NCI-H460 (cell line): ENCODE data around the gene ACSL3. TPM values are rescaled to one million over a fixed set of nuclear protein-coding genes. Genes with fewer than 3 reads are reported as not detected.
"Not testable (repeated sequence)": the region's sequence is repeated elsewhere in the genome, so short reads cannot be mapped to it uniquely, and the experiment has no call there.

Experiments used
- DNase-seq: peaks from one replicate; pipeline ENCODE4 v3.0.0-alpha.2; 2016; ENCODE audit warnings: low read depth; ENCODE audit errors: extremely low read depth
- total RNA-seq: library from RNA; depleted of rRNA; stranded (reverse); fragments of >200 nt; shearing (Covaris generic); gene quantifications from 2 replicates; pipeline ENCODE4 v1.2.3, GENCODE V29; 2014

ACSL3 gene
- total RNA-seq, 1 experiment from 2014 or later, result 165 TPM

DNA sequence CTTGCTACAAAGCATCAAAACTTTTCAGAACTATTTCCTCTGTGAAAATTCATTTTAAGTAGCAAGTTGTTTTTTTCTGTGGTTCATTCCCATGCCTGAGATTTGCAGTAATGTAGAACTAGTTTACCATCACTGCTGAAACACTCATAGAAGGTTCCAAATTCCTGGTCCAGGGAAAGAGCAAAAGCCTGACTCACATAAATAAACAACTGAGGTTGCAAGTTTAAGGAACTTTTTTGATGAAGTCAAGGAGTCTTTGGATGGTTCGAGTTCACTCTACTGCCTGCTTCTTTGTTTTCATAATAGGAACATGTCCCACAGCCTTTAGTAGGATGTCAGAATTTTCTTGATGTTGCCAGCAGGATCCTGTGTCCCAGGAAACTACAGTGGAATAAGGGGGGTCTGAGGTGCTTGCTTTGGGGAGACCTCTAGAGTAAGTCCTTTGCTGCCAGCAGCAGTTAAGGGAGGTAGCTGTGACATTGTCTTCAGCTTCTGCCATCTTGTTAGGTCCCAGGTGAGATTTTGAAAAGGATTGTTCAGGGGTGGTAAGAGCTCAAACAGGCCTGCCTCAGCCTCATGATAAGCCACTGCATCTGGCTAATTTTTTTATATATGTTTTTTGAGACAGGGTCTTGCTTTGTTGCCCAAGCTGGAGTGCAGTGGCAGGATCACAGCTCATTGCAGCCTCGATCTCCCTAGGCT, 43.9 kb downstream of the ACSL3 start:
- DNase-seq, result no peak

DNA sequence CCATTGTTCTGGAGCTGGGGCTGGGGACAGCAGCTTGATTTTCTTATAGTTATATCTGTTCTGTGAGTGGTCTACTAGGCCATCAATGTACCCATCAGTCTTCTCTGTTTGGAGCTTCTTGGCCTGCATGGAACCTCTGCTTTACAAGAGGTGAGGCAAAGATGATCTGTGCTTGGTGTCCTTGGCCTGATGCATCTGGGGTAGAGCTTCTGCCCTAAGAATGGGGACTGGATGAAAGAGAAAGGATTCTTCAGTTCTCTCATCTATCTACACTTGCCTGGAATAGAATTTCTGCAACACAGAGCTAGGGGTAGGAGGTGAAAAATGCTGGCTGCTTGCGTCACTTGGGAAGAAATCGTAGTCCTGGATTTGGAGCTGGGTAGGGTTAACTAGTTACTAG, 46.2 kb downstream of the ACSL3 start:
- no peak for DNase-seq

DNA sequence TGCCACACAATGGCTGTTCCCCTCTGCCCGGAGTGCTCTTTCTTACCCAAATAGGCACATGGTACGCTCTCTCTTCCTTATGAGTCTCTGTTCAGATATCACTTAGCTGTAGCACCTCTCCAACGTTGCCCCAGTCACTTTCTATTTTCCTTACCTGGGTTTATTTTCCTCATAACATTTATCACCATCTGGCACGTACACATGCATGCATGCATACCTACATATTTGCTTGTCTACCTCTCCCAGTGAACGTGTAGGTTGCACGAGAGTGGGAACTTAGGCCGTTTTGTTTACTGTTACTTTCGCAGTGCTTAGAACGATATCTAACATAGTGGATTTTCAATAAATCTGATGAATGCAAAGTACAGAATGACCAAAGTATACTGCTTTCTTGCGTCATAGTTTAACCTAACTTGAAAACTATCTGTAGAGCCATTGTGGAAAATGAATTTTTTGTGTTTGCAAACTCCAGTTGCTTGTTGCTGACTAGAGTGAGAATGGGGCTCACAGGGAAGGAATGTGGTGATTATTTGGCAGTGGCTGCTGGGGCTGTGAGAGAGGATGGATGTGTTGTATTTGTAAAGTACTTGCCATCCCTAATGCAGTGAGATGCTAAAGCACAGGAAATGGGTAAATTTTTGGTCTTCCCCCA, 47.1 kb downstream of the ACSL3 start:
- no peak for DNase-seq

DNA sequence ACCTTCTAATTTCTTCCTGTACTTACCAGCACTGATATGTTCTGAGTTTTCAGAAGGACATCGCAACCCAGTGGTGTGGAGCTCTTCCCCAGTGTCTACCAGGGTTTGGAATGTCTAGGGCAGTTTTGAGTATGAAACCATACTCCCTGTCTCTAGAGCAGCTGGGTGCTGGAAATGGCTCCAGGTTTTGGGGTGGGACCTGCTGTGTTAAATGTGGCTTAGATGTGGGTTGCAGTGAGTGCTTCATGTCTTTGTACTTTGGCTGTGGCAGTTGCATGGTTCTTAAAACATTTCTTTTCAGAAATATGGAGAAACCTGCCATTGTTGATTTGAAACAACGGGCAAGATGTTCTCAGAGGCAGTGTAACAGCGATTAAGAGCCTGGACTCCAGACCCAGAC, 48.5 kb downstream of the ACSL3 start:
- no peak for DNase-seq

DNA sequence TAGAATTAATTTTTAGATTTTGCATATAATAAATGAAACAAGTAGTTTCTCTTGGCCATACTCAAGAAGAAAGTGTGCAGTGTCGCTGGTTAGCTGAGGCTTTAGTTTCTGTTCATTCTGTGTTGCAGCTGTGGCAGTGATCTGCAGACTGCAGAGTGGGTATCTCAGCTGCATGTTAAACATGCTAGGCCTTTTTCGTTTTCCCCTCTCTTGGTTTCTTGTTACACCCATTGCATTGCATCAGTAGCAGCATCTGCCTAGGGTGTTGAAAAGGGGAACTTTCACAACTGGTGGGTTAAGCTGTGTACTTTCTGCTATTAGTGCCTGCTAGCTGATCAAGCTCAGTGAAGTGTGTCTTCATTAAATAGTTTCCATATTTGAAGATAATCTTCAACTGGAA, 51.3 kb downstream of the ACSL3 start:
- DNase-seq, result peak; percentile 50

DNA sequence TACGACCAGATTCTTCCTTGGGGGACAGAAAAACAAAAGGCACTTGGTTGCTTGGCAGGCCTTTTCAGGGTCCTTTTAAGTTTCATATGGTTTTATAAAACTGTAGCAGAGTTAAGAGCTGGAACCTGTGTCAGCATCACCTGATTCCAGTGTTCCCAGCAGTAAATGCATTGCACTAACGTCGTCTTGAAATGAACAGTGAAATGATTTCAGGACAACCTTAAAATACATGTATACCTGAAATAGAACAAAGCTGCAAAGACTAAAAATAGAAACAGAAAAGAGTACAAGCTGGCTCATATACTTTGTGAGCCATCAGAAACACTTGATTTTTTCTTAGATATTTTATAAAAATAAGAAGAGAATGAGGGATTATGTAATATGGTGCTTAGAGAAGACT, 51.9 kb downstream of the ACSL3 start:
- DNase-seq, result no peak

DNA sequence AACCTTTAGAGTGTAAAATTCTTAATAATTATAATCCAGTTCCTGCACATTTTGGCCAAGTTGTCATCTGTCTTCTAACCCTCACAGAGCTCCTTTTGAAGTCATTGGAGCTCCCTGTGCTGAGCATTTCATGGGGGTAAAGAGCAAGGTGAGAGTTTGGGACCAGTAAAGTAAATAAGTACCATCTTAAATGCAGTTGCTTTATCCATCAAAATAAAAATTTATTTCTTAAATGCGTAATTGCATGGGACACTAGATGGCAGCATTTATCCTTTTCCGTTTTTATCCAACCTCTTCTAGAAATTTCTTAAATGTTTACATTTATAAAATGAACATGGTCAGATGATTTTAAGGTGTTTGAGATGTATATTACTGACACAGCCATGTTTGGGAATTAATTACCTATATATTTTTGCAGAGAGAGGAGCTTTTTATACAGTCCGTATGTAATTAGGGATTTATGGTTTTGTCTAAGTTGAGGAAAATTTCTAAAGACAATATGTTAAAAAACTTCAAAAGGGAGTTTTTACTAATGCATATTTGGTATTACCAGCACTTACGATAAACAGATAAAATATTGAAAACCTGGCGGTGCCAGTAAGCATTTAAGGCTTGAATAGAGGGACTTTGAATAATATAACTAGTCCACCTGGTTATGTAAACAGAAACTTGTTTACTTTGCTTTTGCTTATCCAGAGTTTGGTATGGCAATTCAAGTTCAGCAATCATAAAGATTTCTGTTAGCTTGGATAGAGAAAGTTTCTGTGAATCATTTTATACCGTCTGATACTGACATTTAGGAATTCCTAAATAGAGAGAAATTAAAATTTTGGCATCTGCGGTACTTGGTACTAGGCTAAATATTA, 54.5 kb downstream of the ACSL3 start:
- peak; percentile 36 for DNase-seq

DNA sequence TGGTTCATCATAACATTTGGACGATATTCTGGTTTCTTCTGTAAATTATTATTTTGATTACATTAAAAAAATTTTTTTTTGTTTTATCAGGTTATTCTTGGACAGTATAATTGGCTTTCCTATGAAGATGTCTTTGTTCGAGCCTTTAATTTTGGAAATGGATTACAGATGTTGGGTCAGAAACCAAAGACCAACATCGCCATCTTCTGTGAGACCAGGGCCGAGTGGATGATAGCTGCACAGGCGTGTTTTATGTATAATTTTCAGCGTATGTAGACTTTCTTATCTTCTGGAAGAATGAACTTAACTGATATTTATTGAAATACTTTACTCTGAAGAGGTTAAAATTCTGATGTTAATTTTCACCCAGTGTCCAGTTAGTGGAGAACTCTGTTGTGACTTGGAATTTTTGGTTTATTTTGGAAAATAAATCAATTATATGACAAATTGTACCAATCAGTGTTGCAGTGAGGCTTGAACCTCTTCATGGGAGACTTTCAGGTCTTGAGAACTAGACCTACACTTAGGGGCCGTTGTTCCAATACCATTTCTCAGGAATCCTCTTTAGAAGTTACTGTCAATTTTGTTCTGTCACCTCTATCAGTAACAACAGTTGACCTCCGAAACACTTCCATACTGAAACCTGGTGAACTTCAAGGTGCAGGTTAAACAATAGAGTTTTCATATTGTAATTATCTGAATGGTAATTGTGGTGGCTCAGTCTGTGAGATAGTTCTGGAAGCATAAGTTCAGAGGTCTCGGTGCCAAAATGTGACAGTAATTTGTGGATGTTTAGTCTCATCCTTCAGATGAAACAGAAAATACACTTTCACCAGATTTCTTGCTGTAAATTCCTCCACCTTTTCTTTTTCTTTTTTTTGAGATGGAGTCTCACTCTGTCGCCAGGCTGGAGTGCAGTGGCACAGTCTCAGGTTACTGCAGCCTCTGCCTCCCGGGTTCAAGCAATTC, 55.7 kb downstream of the ACSL3 start:
- no peak for DNase-seq

DNA sequence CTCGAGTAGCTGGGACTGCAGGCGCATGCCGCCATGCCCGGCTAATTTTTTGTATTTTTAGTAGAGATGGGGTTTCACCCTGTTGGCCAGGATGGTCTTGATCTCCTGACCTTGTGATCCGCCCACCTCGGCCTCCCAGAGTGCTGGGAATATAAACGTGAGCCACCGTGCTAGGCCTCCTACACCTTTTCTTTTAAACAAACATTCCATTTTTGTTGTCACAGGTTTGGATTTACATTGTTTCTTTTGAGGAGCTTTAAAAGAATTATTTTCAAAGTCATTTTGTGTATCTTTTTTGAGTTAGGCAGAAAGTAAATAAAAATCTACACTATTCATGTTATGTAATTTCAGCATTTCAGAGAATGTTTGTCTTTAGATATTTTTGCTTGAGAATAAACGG, 56.4 kb downstream of the ACSL3 start:
- DNase-seq, result not testable (repeated sequence)

DNA sequence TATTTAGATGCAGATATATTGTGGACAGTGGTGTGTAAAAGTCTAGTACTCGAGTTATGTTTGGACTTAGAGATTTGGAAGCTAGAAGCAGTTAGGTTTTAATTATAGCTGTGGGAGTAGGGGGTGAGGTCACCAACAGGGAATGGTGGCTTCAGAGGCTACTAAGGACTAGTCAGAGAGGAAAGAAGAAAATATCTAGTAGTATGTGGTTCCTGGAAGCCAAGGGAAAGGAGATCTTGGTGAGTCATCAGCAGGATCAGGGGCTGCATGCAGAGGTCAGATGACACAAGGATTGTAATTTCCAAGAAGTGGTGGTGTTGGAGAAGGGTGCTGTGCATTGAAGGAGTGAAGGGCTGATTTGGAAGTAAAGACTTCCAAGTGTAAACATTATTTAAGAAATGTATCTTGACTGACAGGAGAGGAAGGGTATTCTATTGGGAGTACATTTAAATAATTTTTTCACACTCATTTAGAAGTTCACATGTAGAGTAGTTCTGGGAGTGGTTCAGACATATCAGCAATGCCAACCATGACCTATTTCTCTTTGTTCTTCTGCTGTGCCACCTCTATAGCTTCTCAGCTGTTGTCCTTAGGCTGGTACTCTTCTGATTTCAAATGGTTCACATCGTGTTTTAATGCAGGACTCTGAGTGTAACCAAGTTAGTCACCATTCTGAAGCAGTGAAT, 59.1 kb downstream of the ACSL3 start:
- DNase-seq, result no peak

DNA sequence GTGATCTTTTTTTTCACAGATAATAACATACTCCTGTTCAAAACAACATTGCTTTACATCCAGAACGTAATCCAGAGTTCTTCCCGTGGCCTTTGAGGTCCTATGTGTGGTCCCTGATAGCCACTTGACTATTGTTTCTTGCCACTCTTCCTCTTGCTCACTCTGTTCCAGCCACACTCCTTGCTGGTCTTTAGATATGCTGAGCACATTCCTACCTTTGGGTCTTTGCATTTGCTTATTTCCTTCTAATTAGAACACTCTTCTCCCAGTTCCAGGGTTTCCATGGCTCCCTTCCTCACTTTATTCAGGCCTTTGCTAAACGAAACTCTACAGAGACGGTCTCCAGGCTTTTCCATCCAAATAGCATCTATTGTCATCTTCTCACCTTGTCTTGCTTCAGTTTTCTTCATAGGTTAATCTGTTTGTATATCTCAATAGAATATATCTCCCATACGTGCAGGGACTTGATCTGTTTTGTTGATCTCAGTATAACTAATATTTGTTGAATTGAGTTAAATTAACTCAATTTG, 59.9 kb downstream of the ACSL3 start:
- no peak for DNase-seq

DNA sequence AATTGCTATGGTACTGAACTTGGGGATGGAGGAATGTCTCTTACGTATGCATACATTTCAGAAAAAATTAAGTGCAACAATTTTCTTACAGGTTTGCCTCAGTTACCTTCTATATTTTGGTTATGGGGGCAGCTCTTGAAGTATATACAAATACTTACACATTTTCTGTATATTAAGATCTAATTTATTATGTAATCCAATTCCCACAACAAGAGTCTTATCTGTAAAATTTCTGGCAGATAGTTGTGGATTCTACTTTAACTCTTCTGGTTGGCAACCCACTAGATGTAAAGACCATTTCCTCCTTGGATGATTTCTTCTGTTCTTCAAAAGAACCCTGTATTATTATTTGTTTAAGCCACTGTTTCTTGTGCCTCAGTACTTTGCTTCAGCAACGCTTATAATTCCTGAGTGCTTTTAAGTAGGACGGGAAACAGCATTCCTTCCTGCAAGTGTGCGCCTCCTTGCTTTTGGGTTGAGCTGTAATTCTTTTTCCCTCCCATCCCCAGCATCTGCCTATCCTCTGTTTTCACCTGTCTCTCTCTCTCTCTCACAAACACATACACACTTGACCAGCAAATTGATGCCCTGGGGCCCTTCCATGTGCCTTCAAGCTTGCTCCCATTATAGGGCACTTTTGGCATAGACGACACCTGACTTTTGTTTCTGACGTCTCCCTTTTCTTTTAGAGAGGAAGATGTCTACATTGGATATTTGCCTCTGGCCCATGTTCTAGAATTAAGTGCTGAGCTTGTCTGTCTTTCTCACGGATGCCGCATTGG, 61.4 kb downstream of the ACSL3 start:
- no peak for DNase-seq

DNA sequence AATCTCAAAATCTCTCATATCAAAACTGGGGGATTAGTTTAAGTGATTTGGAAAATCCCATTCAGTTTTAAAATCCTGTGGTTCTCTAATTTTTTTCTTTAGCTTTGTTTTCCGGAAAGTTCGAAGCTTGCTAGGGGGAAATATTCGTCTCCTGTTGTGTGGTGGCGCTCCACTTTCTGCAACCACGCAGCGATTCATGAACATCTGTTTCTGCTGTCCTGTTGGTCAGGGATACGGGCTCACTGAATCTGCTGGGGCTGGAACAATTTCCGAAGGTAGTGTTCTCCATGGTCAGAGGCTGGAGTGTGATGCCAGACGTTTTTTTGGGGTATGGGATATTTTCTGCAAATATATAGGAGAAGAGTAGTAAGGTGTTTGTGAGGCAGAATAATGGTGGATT, 66.1 kb downstream of the ACSL3 start:
- DNase-seq, result no peak

DNA sequence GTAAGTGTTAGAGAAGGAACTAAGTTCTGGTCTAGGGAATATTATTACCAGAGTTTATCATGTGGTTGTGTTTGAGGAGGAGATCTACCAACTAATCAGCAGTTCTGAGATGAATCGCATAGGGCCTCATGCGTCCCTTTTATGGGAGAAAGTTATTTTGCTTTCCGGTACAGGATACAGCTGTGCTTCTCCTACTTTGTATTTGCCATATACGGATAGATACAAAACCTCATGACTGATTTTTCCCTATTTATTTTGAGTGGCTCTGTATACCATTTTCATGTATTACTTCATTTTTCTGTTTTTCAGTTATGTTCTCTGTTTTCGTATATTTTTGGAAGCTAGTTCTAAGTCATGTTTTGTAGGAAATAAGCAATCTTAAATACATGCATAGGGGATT, 66.8 kb downstream of the ACSL3 start:
- no peak for DNase-seq

DNA sequence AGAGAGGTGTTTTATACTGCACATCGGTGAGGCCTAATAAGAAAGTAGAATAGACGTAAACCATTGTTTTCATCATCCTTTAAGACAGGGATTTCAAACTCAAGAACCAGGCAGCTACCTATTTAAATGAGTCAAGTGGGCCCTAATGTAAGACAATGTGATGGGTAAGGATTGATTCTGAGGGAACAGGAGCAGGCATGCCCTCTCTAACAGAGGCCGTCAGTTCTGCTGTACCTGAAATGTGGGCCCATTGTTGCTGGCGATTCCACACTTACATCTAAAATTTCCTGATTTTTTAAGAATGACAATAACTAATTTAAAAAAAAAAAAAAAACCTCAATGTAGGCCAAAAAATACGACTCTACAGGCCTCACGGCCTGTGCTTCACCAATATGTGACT, 67.5 kb downstream of the ACSL3 start:
- no peak for DNase-seq

DNA sequence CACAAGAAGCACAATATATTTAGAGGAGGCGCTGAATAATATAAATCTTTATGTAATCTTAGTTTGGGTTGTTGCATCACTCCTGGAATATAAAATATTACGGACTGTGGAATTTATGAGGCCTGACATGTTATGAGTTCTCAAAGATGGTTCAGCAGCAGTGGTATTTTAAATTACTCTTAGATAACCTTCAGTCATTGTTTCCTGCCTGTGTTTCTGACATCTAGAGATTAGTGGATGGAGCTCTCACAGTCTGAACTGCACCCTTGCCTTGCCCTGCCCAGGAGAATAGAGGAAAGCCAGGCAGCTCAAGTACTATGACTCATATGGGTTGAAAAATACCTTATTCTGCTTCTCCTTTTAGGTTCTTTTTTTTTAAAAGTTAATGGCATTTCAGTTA, 70.0 kb downstream of the ACSL3 start:
- no peak for DNase-seq

DNA sequence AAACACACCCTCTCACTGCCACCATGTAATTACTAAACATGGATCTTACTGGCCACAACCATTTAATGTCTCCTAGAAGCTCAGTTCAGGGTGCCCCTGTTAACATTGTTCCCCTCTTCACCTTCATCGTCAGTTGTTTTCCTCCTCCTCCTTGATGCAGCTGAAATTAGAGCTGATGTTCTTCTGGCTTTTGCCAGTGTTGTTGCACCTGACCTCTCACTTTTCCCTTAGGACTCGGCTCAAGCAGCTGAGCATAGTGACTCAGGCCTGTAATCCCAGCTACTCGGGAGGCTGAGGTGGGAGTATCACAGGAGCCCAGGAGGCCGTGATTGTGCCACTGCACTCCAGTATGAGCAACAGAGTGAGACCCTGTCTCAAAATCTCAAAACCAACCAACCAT, 70.8 kb downstream of the ACSL3 start:
- no peak for DNase-seq

DNA sequence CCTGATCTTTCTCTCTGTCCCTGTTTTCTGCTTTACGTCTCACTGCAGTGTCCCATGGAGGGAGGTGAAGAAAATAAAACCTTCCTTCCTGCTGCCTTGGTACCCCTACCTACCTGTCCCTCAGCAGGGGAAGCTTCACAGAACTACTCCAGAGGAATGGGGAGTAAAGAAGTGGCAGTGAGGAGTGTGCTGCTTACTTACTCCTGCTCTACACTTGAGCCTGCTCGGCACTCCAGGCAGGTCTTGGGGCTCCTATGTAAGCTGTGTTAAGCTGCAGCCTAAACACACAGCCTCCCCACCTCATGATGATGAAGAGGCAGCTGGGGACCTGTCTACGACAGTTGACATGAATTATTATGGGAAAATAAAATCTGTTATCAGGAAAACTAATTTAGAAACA, 72.6 kb downstream of the ACSL3 start:
- DNase-seq, result no peak
